Astrocyte of the cerebellum (primary cell): ENCODE results near the gene CCDC192.
"Not testable (repeated sequence)": the region's sequence is repeated elsewhere in the genome, so short reads cannot be mapped to it uniquely, and the experiment has no call there.

Experiments
- DNase-seq: peaks from one replicate; pipeline ENCODE4 v3.0.0-alpha.2; 2011; ENCODE audit warnings: low read depth
- H3K4me3 ChIP-seq: 2 replicates; pipeline ENCODE4 v1.5.1; 2011; ENCODE audit warnings: mild to moderate bottlenecking, low read depth, low read length, moderate library complexity
- CTCF ChIP-seq: IDR thresholded peaks from 2 replicates; pipeline ENCODE4 v1.5.1; 2012; ENCODE audit warnings: low read length, low read depth, moderate library complexity, mild to moderate bottlenecking; ENCODE audit errors: missing control alignments
- in situ Hi-C: cut with HindIII; loops from 2 replicates; pipeline ENCODE4 v1.10.0; 2017; ENCODE audit warnings: low sequenced_read_pairs

CCDC192 gene

DNA sequence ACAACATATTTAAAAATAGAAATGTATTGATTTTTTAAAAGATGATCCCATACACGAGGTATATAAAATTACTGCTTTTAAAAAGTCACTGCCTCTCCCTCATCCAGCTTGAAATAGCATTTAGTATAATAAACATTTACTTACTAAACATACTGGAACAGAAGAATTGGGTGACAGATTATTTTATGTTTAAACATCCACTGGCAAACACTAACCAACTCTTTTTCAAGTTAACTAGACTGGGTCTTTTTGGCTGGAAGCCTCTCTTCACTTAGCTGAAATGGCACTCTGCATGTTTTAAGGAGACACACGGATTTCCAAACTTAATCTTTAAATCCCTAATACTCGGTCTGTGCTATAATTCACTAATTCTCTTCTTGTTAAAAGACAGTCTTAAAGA is 35.3 kb upstream of the CCDC192 start:
- no peak overlapping the region for H3K4me3 ChIP-seq
- no peak for TF ChIP-seq CTCF
- DNase-seq: no peak
- in situ Hi-C loops: no loop called here

DNA sequence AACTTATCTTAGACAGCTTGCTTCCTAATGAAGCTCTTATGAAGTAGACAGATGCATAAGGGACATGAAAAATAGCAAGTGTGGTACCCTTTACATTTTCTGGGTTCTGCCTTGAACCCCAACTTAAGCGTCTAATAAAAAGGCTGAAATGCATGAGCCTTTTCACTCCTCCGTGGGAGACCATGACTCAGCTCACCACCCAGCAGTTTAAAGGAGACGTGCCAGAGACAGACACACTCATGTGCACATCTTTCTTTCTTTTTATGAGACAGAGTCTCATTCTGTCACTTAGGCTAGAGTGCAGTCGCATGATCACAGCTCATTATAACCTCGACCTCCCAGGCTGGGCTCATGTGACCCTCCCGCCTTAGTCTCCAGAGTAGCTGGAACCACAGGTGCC is 32.0 kb upstream of the CCDC192 start:
- no peak for DNase-seq
- H3K4me3 ChIP-seq: no peak overlapping the region
- in situ Hi-C loops: no loop called here
- no peak for TF ChIP-seq CTCF

DNA sequence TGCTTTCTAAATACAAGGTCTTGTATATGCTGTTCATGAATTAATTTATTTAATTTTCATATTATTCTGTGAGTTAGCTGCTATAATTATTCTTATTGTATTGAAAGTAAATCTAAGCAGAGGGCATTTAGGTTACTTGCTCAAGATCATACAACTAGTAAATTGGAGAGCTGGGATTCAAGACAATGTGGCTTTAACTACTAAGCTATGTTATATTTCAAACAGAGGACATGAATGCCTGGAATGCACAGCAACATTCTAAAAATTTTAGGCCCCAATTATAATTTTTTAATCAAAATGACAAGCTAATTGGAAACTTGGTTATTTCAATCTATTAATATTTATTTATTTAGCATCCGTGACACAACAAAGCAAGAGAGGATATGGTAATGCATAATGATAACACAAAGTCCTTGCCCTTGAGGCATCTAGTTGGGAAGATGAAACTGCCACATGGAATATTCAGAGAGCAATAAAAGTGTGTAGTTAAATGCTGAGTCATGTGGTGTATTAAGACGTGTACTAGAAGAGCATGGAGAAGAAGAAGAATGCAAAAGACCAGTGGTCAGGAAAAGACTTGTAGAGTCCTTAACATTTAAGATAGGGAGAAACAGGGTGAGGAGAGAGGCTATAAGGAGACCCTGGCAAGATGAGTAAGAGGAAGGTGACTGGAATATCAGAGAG is 29.9 kb upstream of the CCDC192 start:
- in situ Hi-C loops: no loop called here
- TF ChIP-seq CTCF: no peak
- DNase-seq: no peak
- no peak overlapping the region for H3K4me3 ChIP-seq

- H3K4me3 ChIP-seq, in situ Hi-C loops, DNase-seq: not testable (repeated sequence)
Measured at GRCh38 chr5:127676951-127677350, 26.2 kb upstream of the CCDC192 start.

DNA sequence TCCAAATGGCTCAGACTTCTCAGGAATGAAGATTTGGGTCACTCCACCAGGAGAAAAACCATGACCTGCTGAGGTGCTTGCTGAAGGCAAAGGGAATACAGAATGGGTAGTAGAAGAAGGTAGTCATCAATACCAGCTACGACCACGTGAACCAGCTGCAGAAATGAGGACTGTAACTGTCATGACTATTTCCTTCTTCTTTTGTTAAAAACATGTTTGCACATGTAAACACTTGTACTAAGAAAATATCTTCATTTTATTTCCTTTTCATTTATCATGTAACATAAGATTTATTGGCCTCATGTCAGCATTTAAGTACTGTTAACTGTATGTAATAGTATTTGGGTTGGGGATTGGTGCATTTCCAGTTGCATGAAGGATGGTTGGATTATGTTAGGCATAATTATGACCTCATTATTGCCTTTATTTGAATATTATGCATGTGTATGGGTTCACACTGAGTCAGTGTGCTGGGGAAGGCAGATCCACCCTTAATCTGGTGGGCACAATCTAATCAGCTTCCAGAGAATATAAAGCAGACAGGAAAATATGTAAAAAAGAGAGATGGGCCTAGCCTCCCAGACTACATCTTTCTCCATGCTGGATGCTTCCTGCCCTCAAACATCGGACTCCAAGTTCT is 23.4 kb upstream of the CCDC192 start:
- in situ Hi-C loops, DNase-seq: not testable (repeated sequence)

GRCh38 chr5:127680595-127680994 is 22.6 kb upstream of the CCDC192 start:
- in situ Hi-C loops: no loop called here
- TF ChIP-seq CTCF: no peak
- no peak overlapping the region for H3K4me3 ChIP-seq
- DNase-seq: no peak

More for the DNA sequence above, 23.4 kb upstream of the CCDC192 start:
- H3K4me3 ChIP-seq: not testable (repeated sequence)

DNA sequence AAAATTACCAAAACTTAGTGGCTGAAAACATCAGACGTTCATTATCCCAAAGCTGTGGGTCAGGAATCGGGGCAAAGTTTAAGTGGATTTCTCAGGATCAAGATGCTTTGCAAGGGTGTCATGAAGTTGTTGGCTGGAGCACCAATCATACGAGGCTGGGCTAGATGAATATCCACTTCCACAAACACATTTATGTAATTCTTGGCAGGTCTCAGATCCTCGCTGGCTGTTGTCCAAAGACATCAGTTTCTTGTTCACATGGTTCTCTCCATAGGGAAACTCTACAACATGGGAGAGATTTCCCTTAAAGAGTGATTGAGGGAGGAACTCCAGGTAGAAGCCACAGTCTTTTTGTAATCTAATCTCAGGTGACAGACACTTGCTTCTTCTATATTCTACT is 20.2 kb upstream of the CCDC192 start:
- no peak overlapping the region for H3K4me3 ChIP-seq
- no peak for DNase-seq
- TF ChIP-seq CTCF: no peak
- in situ Hi-C loops: no loop called here
